GM12872 (cell line): ENCODE measurements around the gene PCYT1B.

Experiments used
- TF ChIP-seq, protein P1 (sequence below): IDR thresholded peaks from 3 replicates; pipeline ENCODE4 v1.5.1; 2011; ENCODE audit warnings: low read depth, mild to moderate bottlenecking, low read length, moderate library complexity; ENCODE audit not compliant: insufficient read depth

Gene PCYT1B

DNA sequence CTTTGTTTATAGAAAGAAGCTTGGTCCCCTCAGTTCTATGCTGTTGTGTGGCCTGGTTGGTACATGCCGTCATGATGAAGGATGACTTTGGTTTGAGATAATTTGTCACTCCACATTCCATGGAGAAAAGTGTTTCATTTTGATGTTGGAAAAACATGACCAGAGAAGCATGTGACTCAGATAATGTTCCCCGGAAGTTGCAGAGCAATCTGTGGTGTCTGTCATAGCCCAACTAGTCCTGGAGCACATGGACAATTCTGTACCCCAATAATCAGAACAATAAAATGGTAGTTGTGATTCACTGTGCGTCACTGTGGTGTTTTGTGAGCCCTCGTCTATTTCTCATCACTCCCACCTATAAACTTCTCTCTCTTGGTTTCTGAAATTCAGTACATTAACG lies 97.0 kb downstream of the PCYT1B start:
- TF ChIP-seq, protein P1, sequence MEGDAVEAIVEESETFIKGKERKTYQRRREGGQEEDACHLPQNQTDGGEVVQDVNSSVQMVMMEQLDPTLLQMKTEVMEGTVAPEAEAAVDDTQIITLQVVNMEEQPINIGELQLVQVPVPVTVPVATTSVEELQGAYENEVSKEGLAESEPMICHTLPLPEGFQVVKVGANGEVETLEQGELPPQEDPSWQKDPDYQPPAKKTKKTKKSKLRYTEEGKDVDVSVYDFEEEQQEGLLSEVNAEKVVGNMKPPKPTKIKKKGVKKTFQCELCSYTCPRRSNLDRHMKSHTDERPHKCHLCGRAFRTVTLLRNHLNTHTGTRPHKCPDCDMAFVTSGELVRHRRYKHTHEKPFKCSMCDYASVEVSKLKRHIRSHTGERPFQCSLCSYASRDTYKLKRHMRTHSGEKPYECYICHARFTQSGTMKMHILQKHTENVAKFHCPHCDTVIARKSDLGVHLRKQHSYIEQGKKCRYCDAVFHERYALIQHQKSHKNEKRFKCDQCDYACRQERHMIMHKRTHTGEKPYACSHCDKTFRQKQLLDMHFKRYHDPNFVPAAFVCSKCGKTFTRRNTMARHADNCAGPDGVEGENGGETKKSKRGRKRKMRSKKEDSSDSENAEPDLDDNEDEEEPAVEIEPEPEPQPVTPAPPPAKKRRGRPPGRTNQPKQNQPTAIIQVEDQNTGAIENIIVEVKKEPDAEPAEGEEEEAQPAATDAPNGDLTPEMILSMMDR, result no peak

DNA sequence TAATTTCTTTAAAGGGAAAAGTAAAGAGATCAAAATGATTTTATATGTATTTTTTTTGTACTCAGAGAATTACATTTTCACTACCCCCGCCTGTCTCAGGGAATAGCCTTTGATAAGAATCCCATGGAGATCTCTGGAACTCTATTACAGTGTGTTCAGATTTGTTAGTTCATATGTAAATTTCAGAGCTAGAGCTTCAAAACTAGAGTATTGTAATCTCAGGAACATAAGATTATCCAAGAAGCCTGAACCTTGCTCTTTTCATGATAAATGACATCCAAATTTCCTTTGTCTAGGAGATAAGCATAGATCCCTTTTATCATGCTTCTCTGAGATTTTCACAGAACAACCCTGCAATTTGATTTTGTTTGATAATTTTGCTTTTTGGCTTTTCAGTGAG lies 99.2 kb downstream of the PCYT1B start:
- TF ChIP-seq, protein P1, result no peak

DNA sequence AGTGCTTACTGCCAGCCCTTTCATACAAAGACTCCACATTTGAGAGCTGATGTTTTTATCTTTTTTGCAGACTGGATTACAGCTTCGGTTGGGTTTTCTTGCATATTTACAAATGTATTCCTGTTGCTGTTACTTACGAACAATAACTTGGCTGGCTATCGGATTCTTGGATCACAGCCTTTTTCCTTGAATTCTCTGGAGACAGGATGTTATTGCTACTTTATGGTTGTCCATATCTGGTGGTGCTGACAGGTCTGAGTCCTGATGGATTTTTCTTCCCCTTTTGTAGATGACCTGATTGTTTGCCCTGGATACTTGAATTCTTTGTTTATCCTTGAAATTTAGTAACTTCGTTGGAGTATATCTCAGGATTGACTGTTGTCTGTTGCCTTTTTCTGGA lies 104.4 kb downstream of the PCYT1B start:
- TF ChIP-seq, protein P1, result no peak

DNA sequence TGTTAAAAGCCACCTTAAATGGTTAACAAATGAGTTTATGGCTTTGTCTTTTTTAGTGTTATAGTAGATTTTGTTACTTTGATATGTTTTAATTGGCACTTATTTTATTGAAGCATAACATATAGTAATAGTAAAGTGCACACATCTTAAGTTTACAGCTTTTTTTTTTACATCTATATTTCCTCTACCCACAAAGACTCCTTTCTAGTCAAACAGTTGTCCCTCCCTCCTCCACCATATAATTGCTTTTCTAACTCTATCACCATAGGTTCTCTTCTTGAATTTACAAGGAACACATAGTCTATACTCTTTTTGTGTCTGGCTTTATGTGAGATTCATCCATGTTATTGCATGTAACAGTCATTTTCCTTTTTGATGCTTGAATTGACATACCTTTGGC lies 110.6 kb downstream of the PCYT1B start:
- TF ChIP-seq, protein P1, result no peak

DNA sequence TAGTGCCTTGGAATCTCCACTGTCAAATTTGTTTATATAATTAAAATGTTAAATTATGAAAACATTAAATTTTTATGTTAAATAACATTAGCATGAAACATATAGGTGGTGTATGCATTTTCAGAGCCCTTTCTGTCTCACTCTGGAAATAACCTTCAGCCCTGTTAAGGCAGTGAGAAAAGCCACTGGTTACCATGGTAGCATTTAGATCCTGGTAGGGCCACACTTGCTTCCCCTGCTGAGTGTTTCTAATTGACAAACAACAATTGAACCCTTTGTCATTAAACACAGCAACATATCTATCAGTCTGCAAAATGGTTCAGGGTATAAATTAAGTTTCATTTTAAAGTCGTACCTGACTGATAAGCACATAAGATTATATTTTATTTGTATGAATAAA lies 118.5 kb downstream of the PCYT1B start:
- TF ChIP-seq, protein P1, result no peak

DNA sequence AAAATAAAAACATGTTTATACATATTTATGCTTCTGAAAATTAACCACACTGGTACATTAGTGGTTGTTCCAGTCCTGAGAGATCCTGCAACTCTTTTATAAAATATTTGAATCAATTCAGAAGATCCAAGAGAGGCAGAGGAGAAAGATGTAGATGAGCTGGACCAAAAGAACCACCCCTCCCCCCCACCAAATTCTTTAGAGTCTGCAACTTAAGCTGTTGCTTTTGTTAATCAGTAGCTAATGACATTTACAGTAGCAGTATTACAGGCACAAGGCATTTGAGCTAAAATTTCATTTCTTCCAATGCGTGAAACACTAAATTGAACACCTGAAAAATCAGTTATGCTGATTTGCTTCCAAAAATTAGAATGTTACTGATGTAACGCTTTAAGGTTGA lies 120.5 kb downstream of the PCYT1B start:
- TF ChIP-seq, protein P1, result no peak

DNA sequence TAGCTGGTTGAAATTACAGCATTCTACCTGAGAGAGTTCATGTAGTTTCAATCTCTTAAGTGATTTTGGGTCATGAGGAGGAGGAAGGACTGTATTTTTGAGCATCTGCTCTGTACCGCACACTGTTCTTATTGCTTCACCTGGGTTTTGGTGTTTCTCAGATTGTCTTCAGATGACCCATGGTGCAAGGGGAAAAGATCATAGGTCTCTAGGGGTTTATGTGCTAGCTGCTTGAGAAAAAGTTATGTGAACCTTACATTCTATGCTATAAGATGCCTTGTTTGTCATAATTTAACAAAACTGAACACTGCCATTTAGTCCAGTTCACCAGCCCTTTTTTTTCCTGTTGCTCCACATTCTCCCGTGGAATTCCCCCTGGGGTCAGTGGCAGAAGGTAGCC lies 121.7 kb downstream of the PCYT1B start:
- TF ChIP-seq, protein P1, result no peak

DNA sequence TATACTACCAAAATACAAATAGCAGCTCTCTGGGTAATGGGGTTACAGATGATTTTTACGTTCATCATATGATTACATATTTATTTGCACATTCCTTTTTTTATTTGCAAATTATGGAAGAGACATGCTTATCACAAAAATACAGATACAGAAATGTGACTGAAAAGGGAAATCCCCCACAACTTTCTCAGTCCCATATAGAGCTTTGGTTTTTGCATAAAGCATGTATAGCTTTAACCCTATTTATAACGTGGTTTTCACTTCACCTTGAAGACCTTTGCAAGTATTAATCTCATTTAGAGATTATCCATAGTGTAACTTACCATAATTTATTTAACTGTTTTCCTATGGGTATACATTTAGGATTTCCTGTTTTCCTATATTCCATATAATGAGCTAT lies 126.7 kb downstream of the PCYT1B start:
- TF ChIP-seq, protein P1, result no peak
